HG03060 (cell line): ENCODE measurements around the gene NYNRIN.
"Not testable (repeated sequence)": the region's sequence is repeated elsewhere in the genome, so short reads cannot be mapped to it uniquely, and the experiment has no call there.

ENCODE experiments used
- ATAC-seq: cut with Tn5 transposase; IDR thresholded peaks from one replicate; pipeline ENCODE4 v1.9.1; 2021; ENCODE audit warnings: low read depth, moderate number of reproducible peaks; ENCODE audit not compliant: unreplicated experiment

Gene NYNRIN

DNA sequence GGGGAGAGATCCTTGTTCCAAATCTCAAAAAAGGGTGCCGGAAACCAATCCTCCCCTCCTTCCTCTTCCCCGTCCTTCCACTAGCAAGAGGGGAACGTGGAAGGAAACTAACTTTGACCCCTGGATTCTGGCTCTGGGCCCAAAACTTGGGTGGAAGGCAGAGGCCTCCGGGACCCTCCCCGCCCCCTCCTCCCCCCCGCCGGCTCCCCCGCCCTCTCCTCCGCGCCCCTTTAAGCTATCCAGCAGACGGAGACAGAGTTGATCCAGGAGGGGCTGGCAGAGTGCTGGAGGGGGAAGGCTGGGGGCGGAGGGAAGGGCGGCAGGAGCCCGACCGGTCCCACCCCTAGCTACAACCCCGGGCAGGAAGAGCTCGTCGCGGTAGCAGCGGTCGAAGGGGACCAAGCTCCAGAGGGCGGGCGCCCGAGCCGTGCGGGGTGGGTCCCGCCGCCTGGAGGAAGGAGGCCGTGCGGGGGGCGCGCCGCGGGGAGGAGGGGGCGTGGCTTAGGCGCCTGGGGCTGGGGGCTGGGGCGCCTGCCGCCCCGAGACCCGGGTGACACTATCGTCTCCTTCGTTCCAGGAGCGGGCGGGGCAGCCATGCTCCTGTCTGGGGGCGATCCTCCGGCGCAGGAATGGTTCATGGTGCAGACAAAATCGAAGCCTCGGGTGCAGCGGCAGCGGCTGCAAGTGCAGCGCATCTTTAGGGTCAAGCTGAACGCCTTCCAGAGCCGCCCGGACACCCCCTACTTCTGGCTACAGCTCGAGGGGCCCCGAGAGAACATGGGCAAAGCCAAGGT, at the start of gene NYNRIN:
TSS of gene NYNRIN (plus strand) at position 351 of the 794 bp plus-strand sequence. CDS start at position 595, 244 bp downstream.
- no peak for ATAC-seq

DNA sequence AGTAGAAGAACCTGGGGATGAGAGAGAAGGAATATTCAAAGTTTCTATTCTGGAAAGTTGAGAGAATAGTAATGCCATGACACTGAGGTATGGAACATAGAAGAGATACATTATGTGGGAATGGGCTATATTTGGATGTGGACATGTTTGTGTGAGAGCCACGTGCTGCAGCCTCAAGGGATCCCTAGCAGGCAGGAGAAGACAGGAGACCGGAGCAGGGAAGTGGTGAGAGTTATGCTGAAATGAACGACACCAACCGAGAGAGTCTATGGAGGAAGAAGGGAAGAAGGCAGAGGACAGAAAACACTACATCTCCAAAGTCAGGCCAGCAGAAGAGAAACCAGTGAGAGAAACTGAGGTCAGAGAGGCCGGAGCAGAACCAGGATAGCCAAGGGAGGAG, 49.1 kb upstream of the NYNRIN start:
- ATAC-seq, result no peak

DNA sequence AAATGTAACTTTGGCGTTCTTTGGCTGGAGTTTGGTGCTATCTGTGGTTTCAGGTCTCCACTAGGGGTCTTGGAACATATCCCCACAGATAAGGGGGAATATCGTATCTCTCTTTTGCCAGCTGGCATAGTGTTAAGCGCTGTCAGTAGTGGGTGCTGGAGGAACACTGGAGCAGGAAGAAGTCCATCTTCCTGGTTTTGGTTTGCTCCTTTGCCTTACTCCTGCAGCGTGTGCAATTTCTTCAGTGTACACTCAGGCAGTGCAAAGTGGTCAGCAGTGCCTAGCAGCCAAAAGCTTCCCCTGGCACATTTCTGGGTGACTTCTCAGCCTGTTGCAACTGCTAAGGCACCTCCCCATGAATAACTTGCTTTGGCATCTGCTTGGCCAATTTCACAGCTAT, 47.3 kb upstream of the NYNRIN start:
- no peak for ATAC-seq

DNA sequence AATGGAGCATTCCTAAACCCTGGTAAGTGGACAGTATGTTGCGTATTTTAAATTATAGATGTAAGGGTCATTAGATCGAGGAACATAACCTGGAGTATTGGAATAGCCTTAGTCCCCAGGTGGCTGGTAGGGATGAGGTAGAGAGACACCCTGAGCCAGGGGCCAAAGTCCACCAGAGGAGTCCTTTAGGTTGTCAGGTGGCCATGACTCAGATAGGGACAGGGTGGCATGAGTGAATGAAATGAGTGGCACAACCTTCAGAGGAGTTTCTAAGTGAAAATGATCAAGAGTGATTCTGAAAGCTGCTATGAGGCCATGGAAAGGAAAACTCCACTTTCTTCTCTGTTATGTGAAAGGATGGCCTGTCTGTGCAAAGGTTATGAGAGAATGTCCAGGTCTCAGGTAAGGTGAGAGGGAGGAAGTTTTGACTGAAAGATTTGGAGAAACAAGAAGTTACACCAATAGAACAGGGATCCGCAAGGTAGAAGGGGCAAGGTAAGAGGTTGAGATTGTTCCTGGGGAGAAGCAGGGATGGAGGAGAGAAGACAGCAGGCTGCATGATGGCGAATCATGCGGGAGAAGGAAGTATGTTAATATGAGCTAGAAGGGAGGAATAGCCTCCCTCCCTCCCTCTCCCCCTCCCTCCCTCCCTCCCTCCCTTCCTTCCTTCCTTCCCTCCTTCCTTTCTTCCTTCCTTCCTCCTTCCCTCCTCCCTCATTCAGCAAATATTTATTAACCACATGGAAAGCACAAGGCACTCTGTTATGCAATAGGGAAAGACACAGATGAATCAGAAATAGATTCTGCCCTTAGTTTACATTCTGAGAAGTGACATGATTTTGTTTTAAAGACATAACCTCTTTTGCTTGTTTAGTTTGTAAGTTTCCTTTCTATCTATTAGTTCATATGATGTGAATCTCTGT, 45.0 kb upstream of the NYNRIN start:
- ATAC-seq, result no peak

DNA sequence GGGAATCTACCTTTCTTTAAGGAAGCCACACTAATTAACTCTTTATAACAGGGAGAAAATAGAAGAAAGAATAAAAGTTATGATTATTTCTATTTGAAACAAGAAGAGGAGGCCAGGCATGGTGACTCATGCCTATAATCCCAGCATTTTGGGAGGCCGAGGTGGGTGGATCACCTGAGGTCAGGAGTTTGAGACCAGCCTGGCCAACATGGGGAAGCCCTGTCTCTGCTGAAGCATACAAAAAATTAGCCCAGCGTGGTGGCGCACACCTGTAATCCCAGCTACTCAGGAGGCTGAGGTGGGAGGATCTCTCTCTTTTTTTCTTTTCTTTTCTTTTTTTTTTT, 44.3 kb upstream of the NYNRIN start:
- ATAC-seq, result not testable (repeated sequence)

DNA sequence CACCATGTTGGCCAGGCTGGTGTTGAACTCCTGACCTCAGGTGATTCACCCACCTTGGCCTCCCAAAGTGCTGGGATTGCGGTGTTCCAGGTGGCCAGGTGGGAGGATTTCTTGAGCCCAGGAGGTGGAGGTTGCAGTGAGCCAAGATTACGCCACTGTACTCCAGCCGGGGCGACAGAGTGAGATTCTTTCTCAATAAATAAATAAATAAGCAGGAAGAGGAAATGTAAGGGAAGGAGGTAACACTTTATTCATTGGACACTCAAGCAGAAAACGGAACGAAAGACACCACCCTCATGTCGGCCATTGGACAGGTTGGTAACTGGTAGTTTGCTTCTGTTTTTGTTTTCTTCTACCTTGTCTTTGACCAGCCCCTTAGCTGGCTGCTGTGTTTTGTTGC, 43.8 kb upstream of the NYNRIN start:
- no peak for ATAC-seq

DNA sequence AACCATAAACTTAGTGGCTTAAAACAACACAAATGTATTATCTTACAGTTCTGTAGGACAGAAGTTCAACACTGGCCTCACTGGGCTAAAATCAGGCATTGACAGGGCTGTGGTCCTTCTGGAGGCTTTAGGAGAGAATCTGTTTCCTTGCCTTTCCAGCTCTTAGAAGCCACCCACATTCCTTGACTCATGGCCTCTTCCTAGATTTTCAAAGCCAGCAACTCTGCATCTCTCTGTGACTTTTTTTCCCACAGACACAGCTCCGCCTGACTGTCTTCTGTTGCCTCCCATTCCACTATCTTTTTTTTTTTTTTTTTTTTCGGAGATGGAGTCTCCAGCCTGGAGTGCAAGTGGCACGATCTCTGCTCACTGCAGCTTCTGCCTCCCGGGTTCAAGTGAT, 42.6 kb upstream of the NYNRIN start:
- no peak for ATAC-seq

DNA sequence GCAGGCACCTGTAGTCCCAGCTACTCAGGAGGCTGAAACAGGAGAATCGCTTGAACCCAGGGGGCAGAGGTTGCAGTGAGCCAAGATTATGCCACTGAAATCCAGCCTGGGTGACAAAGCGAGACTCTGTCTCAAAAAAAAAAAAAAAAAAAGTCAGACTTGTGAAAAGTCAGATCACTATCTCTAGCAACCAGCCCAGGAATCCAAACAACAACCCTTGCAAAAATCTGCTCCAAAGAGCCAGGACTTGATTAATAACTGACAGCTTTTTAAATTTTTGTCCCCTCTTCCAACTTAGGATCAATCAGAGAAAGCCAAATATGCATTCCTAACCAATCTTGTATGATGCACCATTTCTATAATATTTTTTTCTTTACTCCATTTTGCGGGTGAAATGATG, 38.5 kb upstream of the NYNRIN start:
- no peak for ATAC-seq

DNA sequence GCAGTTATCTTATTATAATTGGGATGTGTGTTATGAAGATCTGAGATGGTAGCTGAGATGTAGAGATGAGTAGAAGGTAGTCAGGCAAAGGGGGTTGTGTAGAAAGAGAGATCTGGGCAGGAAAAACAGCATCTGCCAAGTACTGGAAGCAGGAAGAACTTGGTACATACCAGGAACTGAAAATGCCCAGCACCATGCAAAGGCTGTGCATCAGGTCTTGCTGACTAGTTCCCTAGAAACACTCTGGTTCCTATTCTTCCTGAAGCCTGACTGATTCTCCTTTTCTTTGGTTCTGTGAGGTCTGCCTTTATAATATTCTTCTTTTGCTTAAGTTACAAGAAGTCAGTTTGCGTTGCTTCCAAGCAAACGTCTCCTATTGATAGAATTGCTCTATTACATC, 37.5 kb upstream of the NYNRIN start:
- ATAC-seq, result no peak

DNA sequence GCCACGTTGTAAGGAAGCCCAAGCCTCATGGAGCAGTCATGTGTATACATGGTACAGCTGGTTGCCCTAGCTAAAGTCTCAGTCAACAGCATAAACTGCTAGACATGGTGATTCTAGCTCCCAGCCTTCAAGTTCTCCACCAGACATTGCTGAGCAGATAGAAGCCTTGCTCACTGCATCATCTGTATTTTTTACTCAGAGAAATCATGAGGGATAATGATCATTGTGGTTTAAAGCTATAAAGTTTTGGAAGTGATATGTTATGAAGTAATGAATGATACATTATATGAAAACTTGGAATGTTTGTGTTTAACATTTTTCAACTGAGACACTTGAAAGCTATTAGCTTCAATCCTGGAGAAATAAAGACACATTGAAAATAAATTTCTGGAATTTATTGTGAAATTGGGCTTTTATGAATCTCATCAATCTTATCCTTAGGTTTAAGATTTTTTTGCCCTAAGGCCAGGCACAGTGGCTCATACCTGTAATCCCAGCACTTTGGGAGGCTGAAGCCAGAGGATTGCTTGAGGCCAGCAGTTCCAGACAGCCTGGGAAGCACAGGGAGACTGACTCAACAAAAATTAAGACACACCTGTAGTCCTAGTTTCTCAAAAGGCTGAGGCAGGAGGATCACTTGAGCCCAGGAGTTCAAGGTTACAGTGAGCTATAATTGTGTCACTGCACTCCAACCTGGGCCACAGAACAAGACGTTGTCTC, 36.4 kb upstream of the NYNRIN start:
- ATAC-seq, result no peak

DNA sequence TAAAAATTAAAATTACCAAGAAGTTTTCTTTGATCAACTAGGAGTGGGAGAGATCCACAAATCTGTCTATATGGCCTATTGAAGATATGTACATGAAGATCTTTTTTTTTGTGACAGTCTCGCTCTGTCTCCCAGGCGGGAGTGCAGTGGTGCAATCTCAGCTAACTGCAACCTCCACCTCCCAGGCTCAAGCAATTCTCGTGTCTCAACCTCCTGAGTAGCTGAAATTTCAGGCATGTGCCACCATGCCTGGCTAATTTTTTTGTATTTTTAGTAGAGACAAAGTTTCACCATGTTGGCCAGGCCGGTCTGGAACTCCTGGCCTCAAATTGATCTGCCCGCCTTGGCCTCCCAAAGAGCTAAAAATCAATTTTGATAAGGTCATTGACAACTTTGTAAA, 35.4 kb upstream of the NYNRIN start:
- ATAC-seq, result no peak

DNA sequence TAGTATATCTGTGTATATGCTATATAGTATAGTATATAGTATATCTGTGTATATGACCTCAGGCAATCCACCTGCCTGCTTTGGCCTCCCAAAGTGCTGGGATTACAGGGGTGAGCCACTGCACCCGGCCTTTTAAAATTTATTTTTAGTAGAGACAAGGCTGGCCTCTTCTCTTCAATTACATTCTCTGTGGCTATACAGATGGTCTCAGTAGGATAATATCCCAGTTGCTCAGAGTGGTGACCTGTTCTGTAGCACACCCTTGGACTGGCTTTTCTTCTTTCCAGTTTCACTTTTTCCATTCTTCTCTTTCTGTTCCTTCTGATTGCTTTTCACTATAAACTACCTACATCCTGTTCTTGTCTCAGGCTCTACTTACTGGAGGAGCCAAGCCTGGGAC, 34.0 kb upstream of the NYNRIN start:
- no peak for ATAC-seq

DNA sequence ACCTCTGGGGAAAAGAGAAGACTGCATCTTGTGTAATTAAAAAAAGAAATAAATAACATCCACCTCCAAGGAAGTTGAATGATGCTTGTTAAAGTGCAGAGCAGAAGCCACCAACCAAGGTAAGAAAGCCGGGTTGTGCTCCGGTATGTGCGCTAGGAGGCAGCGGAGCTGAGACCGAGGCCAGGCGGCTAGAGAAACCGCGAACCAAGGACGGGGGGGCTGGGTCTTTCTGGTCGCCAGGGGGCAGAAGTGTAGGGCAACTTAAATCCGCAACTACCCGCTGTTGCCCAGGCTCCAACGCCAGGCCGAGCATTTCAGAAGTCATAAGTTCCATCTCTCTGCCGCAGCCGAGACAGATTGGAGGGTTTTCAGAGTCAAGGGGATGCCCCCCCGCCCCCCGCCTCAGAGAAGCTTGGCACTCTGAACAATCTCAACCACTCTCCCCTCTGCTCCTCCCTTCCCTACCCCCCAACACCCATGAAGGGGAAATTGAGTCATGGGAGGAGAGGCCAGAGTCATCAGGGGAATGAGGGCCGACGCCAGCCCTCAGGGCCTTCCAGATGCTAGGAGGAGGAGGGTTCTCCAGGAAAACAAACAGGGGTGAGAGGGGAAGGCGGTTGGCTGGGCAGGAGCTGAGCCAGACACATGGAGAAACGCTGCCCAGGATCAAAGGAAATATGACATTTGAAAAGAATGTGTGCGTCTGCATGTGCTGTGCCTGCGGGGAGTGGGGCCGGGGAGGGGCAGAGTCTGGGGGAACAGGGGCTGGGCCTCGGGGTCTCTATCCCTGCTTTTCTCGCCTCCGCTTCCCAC, 33.0 kb upstream of the NYNRIN start:
- ATAC-seq, result no peak

DNA sequence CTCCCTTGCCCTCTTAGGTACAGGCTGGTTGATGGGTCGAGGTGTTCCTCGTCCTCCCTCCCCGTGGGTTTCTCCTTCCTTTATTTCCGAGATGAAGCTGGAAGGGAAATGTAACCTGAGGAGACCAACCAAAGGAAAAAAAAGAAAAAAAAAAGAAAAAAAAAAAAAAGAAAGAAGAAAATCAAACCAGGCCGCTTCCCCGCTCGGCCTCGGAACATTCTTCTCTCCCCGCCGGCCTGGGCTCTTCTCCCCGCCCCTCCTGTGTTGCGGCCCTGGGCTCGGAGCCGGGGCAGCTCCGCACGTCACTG, 32.4 kb upstream of the NYNRIN start:
- ATAC-seq, result peak; percentile 32

DNA sequence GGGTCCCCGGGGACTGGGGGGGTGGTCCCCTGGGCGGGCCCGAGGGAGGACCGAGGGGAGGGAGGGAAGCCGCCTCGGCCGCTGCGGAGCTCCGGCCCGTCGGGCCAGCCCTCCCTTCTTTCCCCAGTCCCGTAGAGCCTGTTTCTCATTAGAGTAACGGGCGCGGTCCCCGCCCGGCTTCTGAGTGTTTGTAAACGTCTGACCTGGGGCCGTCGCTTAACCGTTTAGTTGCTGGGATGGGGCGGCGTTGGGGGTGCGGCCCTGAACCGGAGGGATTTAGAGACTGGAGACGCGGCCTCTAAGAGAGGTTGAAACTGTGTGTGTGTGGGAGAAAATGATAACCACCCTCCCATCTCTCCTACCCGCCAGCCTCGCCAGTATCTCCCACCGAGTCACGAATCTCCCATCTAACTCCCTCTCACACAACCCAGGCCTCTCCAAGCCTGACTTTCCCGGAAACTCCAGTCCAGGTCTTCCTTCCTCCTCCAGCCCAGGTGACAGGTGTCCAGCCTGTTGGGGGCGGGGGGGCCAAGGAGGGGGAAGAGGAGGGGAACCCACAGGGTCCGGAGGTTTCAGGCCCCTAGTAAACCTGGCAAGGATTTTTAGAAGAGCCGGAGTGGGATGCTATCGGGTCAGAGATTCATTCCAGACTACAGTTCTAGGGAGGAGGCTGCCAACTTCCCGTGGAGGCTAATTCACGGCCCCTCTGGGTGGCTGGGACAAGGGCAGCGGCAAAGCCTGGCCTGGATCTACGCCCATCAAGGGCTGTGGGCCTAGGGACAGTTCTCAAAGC, 31.9 kb upstream of the NYNRIN start:
- peak; percentile 24 for ATAC-seq

DNA sequence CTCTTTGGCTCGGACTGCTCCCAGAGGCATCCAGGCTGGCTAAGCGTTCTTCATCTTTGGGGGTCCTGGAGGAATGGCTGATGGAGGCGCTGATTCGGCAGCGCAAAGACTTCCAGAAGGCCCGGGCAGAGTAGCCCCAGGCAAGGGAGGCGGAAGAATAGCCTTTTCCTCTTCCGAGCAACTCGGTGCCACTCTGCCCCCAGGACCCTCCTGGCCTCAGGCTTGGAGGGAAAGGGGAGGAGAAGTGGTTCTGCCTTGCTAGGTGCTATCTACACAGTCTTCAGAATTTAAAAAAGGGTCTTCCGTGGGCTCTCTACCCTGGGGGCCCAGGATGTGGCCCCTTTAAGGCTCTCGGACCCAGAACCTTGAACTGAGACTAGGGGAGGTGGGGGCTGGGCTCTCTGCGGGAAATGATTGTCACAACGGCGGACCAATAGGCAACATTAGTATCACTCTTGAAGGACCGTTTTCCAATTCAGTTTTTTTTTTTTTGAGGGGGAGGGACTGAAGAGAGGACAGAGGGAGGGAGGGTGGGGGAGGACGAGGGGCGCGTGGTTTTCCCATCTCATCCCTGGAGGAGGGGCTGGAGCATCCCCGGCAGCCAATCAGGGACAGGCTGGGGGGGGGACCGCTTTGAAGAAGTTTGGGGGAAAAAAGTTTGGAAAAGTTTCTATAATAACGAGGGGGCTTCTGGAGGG, 31.1 kb upstream of the NYNRIN start, which contains the start of gene NFATC4:
TSS of gene NFATC4 (plus strand) at position 671 of the 698 bp plus-strand sequence. CDS start 157 bp downstream, outside the sequence.
- ATAC-seq, result no peak

DNA sequence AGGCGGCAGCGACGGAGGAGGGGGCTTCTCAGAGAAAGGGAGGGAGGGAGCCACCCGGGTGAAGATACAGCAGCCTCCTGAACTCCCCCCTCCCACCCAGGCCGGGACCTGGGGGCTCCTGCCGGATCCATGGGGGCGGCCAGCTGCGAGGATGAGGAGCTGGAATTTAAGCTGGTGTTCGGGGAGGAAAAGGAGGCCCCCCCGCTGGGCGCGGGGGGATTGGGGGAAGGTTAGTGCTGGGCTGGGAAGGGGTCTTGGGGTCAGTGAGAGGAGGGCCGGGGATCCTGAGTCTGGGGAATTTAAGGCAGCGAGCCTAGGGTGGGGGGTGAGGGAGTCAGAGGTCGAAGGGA, 30.6 kb upstream of the NYNRIN start:
- ATAC-seq, result no peak

DNA sequence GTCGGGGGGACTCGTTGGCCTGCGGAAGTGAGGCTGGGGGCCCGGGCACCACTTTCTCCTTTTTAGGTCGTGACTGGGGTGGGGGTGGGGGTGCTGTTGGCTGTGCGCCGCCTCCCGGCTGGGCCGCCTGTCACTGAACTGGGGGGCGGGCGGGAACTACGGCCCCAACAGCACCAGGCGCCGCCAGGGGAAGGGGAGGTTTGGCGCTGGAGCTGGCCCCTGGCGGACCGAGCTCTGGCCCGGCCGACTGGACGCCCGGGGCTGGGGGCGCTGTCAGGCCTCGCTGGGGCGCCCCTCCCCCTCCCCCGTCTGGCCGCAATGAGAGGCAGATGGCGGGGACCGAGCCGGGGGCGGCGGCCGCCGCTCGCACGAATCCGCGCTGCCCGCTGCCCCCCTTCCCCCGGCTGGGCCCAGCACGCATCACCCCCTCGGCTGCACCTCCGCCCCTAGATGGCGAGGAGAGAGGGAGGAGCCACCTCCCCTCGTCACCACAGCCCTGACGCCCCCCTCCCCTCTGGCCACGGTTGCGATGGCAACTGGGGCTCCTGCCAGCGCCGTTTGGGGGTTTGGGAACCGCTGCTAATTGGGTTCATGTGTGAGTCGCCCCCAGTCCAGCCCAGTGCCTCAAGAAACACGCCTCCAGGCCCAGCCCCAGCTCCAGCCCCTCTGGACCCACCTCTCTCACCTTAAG, 30.1 kb upstream of the NYNRIN start:
- ATAC-seq, result no peak
